ENCODE data around the gene GPRC6A. TPM values are rescaled to one million over a fixed set of nuclear protein-coding genes. Genes with fewer than 3 reads are reported as not detected.
A peak's percentile ranks its signal among the peaks of the same experiment; 100 is the strongest.

Gene GPRC6A
- polyA plus RNA-seq, 3 donors, result not detected

DNA sequence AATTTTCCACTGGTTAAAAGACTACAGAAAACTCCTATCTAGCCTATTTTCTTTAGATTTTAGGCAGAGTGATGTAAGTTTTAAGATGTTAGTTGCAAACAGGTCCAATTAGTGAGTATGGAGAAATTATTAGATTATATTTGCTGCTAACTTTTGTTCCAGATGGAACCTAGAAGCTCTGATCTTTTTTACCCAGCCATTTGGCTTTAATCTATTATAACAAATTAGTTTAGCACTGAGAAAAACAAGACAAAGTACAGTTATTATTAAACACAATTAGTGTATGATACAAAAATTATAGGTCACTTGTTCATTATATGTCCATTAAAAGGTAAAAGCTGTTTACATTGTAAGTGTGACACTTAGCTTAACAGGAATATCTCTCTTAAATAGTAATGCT, 65.8 kb downstream of the GPRC6A start:
- Histone ChIP-seq H3K27ac (ENCODE audit: low read depth in 1 of 2, low read length in 2 of 2) (no peak overlapping the region), H3K4me2 (replicated peaks; ENCODE audit: extremely low read depth, low read length, poor library complexity, severe bottlenecking) (no peak overlapping the region), H3K36me3 (replicated peaks in 1 of 2; ENCODE audit: control insufficient read depth in 1 of 2, insufficient read depth in 2 of 2, low read length in 2 of 2) (no peaks in the 10 kb centered on the region), H3K9ac (ENCODE audit: insufficient read depth, low read length, poor library complexity, severe bottlenecking) (no peak overlapping the region), H3K9me3 (replicated peaks in 1 of 2; ENCODE audit: control insufficient read depth in 1 of 2, insufficient read depth in 1 of 2, low read length in 2 of 2) (peaks cover 0 to 27% of the 10 kb centered on the region in 2 donors), H2AFZ (ENCODE audit: insufficient read depth, low read depth, low read length, poor library complexity, severe bottlenecking) (no peak overlapping the region), H3K79me2 (ENCODE audit: insufficient read depth, low read length) (no peaks in the 10 kb centered on the region), H4K20me1 (ENCODE audit: insufficient read depth, low read length) (no peaks in the 10 kb centered on the region), H3K4me3 (replicated peaks in 1 of 3; ENCODE audit: low read depth in 2 of 3, low read length in 3 of 3) (no peak overlapping the region), H3K27me3 (ENCODE audit: control insufficient read depth in 2 of 2, insufficient read depth in 2 of 2, low read length in 2 of 2) (peaks cover 46 to 67% of the 10 kb centered on the region in 2 donors), H3K4me1 (ENCODE audit: control insufficient read depth in 1 of 2, insufficient read depth in 2 of 2, low read length in 2 of 2) (peaks cover 6 to 8% of the 10 kb centered on the region in 2 donors)
- Mint-ChIP-seq H3K4me3 (peak overlapping the region in 1 of 2 donors; percentile 54), H3K27me3 (ENCODE audit: low read depth in 3 of 3) (peaks cover 49 to 54% (median 53%) of the 10 kb centered on the region in 3 donors), H3K27ac (no peak overlapping the region), H3K4me1 (peaks cover 12% of the 10 kb centered on the region), H3K9me3 (peaks cover 0 to 11% (median 7%) of the 10 kb centered on the region in 7 donors), H3K36me3 (peaks cover 0 to 7% of the 10 kb centered on the region in 2 donors)
- no peak for DNase-seq
- intact Hi-C loops (cut with micrococcal nuclease), result no loop called here
- TF ChIP-seq, protein P1, sequence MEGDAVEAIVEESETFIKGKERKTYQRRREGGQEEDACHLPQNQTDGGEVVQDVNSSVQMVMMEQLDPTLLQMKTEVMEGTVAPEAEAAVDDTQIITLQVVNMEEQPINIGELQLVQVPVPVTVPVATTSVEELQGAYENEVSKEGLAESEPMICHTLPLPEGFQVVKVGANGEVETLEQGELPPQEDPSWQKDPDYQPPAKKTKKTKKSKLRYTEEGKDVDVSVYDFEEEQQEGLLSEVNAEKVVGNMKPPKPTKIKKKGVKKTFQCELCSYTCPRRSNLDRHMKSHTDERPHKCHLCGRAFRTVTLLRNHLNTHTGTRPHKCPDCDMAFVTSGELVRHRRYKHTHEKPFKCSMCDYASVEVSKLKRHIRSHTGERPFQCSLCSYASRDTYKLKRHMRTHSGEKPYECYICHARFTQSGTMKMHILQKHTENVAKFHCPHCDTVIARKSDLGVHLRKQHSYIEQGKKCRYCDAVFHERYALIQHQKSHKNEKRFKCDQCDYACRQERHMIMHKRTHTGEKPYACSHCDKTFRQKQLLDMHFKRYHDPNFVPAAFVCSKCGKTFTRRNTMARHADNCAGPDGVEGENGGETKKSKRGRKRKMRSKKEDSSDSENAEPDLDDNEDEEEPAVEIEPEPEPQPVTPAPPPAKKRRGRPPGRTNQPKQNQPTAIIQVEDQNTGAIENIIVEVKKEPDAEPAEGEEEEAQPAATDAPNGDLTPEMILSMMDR (IDR thresholded peaks at IDR 0.05), result no peak

DNA sequence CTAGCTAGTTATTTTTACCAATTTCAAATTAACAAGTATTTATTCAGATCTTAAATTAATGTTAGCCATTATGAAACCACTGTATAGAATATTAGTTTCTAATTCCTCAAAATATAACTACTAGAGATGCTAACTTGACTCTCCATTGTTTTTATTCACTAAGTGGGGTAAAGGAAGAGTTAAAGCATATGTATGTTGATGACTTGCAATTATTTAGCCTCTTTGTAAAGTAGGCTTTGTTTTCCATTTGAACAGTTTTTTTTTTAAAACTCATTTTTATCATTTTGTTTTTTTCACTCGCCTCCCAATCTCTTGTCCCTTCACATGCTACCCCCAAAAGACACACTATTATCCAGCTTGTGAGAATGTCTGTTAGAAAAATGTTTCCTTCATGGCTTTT, 66.6 kb downstream of the GPRC6A start:
- Histone ChIP-seq H2AFZ (ENCODE audit: insufficient read depth, low read depth, low read length, poor library complexity, severe bottlenecking) (no peak overlapping the region), H3K4me1 (ENCODE audit: control insufficient read depth in 1 of 2, insufficient read depth in 2 of 2, low read length in 2 of 2) (peaks cover 6 to 8% of the 10 kb centered on the region in 2 donors), H4K20me1 (ENCODE audit: insufficient read depth, low read length) (no peaks in the 10 kb centered on the region), H3K9ac (ENCODE audit: insufficient read depth, low read length, poor library complexity, severe bottlenecking) (no peak overlapping the region), H3K27ac (ENCODE audit: low read depth in 1 of 2, low read length in 2 of 2) (no peak overlapping the region), H3K9me3 (replicated peaks in 1 of 2; ENCODE audit: control insufficient read depth in 1 of 2, insufficient read depth in 1 of 2, low read length in 2 of 2) (peaks cover 0 to 27% of the 10 kb centered on the region in 2 donors), H3K4me2 (replicated peaks; ENCODE audit: extremely low read depth, low read length, poor library complexity, severe bottlenecking) (no peak overlapping the region), H3K27me3 (ENCODE audit: control insufficient read depth in 2 of 2, insufficient read depth in 2 of 2, low read length in 2 of 2) (peaks cover 42 to 61% of the 10 kb centered on the region in 2 donors), H3K79me2 (ENCODE audit: insufficient read depth, low read length) (no peaks in the 10 kb centered on the region), H3K36me3 (replicated peaks in 1 of 2; ENCODE audit: control insufficient read depth in 1 of 2, insufficient read depth in 2 of 2, low read length in 2 of 2) (no peaks in the 10 kb centered on the region), H3K4me3 (replicated peaks in 1 of 3; ENCODE audit: low read depth in 2 of 3, low read length in 3 of 3) (no peak overlapping the region)
- Mint-ChIP-seq H3K27ac (no peak overlapping the region), H3K4me3 (peak overlapping the region in 1 of 2 donors; percentile 57), H3K36me3 (peaks cover 0 to 7% of the 10 kb centered on the region in 2 donors), H3K4me1 (peaks cover 12% of the 10 kb centered on the region), H3K9me3 (peaks cover 0 to 11% (median 7%) of the 10 kb centered on the region in 7 donors), H3K27me3 (ENCODE audit: low read depth in 3 of 3) (peaks cover 48 to 52% (median 50%) of the 10 kb centered on the region in 3 donors)
- no peak for DNase-seq
- intact Hi-C loops (cut with micrococcal nuclease), result no loop called here
- TF ChIP-seq, protein P1 (IDR thresholded peaks at IDR 0.05), result no peak
- no CpG with 5 or more reads among the region's 1 CpG for WGBS (ENCODE audit: insufficient coverage)

Measured in CD14-positive monocyte (primary cell).